ENCODE measurements around the gene AGR2.

AGR2 gene

DNA sequence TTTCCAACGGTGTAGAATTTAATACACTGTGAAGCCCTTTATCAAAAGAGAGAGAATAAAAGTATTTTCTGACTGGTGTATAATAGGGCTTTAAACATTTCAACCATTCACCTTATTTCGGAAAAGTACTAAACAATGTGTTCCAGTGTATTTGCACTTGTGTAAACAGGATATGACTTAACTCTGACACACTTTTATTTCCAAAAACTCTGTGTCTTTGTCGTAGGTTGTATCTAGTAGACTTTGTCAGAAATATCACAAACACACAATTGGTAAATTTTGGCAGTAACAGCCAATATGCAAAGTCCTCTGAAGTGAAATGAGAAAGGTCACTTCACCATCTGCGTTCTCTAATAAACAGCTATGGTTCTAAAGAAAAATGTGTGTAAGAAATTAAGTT, 61.6 kb downstream of the AGR2 start:
- in situ Hi-C loops (cut with MboI; ENCODE audit: low sequenced_read_pairs): no loop called here

DNA sequence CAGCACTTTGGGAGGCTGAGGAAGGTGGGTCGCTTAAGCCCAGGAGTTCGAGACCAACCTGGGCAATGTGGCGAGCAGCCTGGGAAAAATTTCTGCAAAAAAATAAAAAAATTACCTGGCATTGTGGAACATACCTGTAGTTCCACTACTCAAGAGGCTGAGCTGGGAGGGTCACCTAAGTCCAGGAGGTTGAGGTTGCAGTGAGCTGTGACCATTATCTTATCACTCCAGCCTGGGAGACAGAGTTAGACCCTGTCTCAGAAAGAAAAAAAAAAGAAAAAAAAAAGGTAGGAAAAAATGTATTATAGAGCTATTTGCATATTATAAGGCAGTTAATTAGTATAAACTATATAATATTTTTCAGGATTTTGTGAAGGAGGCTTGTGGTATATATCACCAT, 62.3 kb downstream of the AGR2 start:
- in situ Hi-C loops (cut with MboI; ENCODE audit: low sequenced_read_pairs): no loop called here

Data from HL-60/S4 treated with phorbol 12-myristate 13-acetate at 8.2 ng/mL for 4 days and 3 days (cell line).